Endothelial cell of umbilical vein (primary cell): ENCODE results near the gene CCDC88B. TPM values are rescaled to one million over a fixed set of nuclear protein-coding genes. Genes with fewer than 3 reads are reported as not detected.

ENCODE experiments used
- BruUV-seq: library from RNA; stranded (reverse); fragments of 400-500 nt; replicated peaks from 2 replicates; lab custom pipeline; 2021; lab: Mats Ljungman, UMichigan
- CTCF ChIA-PET: fragments of 300-600, 350-600 bp; sonication (Branson Sonifier 250); formaldehyde crosslinking; loops from one replicate; lab custom pipeline; 2021; ENCODE audit warnings: antibody characterized with exemption, inconsistent platforms; lab: Charles Lee
- POLR2A ChIA-PET: fragments of 300-600, 350-600 bp; sonication (Branson Sonifier 250); formaldehyde crosslinking; loops from one replicate; lab custom pipeline; 2021; ENCODE audit warnings: antibody characterized with exemption, inconsistent platforms; lab: Charles Lee
- DNase-seq: peaks from one replicate; pipeline ENCODE4 v3.0.0-alpha.2; 2011; ENCODE audit warnings: low read depth, low spot score
- FAIRE-seq: peaks from 2 replicates; lab custom pipeline; 2011; peaks lifted over from hg19 to GRCh38; lab: Jason Lieb, UNC
- H2AFZ ChIP-seq: 2 replicates; pipeline ENCODE4 v1.6.0; 2012; ENCODE audit warnings: low read depth, low read length, control low read depth, inconsistent platforms
- H3K27ac ChIP-seq: 2 replicates; pipeline ENCODE4 v1.5.1; 2011; ENCODE audit warnings: low read depth, mild to moderate bottlenecking, control low read depth, low read length, moderate library complexity; ENCODE audit not compliant: insufficient read depth
- H3K27me3 ChIP-seq, 2 experiments: 2 replicates each; pipeline versions ENCODE4 v1.6.0 to v1.6.1; 2011; ENCODE audit warnings: low read length in 2 of 2, mixed read lengths in 1 of 2; ENCODE audit not compliant: control insufficient read depth in 2 of 2, insufficient read depth in 2 of 2
- H3K36me3 ChIP-seq, 2 experiments: 2 replicates in 1 of 2; 3 replicates in 1 of 2; pipeline ENCODE4 v1.5.1; 2011; ENCODE audit warnings: low read length in 2 of 2, mild to moderate bottlenecking in 1 of 2, moderate library complexity in 1 of 2; ENCODE audit not compliant: control insufficient read depth in 2 of 2, insufficient read depth in 2 of 2; ENCODE audit errors: extremely low read depth in 1 of 2
- H3K4me1 ChIP-seq: 3 replicates; pipeline ENCODE4 v1.5.1; 2011; ENCODE audit warnings: mild to moderate bottlenecking, low read length; ENCODE audit not compliant: control insufficient read depth, insufficient read depth; ENCODE audit errors: extremely low read depth
- H3K4me2 ChIP-seq: 2 replicates; pipeline ENCODE4 v1.6.1; 2011; ENCODE audit warnings: low read length, control low read depth, mixed read lengths; ENCODE audit not compliant: insufficient read depth
- H3K4me3 ChIP-seq, 3 experiments: fragments of 200-600 bp in 1 of 3; sonication (generic), shearing (Covaris generic) in 1 of 3; replicated peaks in 1 of 3; 2 replicates each; pipeline ENCODE4 v1.5.1; 2011 to 2016; ENCODE audit warnings: control low read depth in 3 of 3, low read length in 3 of 3, mild to moderate bottlenecking in 2 of 3, inconsistent platforms in 1 of 3, low read depth in 1 of 3, moderate library complexity in 1 of 3; ENCODE audit not compliant: insufficient read depth in 1 of 3
- H3K79me2 ChIP-seq: 2 replicates; pipeline ENCODE4 v1.6.0; 2012; ENCODE audit warnings: low read length, inconsistent platforms; ENCODE audit not compliant: control insufficient read depth, insufficient read depth
- H3K9ac ChIP-seq: replicated peaks from 2 replicates; pipeline ENCODE3; 2011; ENCODE audit warnings: low read length, control low read depth; ENCODE audit not compliant: insufficient read depth; ENCODE audit errors: extremely low read depth
- H3K9me1 ChIP-seq: replicated peaks from 3 replicates; pipeline ENCODE4 v1.6.0; 2011; ENCODE audit warnings: mild to moderate bottlenecking, low read length; ENCODE audit not compliant: control insufficient read depth, insufficient read depth; ENCODE audit errors: extremely low read depth
- H3K9me3 ChIP-seq: replicated peaks from 2 replicates; pipeline ENCODE4 v1.5.1; 2012; ENCODE audit warnings: low read length, inconsistent platforms; ENCODE audit not compliant: control insufficient read depth, insufficient read depth
- H4K20me1 ChIP-seq: replicated peaks from 2 replicates; pipeline ENCODE3; 2011; ENCODE audit warnings: mild to moderate bottlenecking, low read length; ENCODE audit not compliant: control insufficient read depth, insufficient read depth; ENCODE audit errors: extremely low read depth
- CTCF ChIP-seq, 2 donors: IDR thresholded peaks; 1 replicate in 1 of 2; 2 replicates in 1 of 2; pipeline ENCODE4 v1.5.1; 2011; ENCODE audit warnings: low read length in 2 of 2, mild to moderate bottlenecking in 2 of 2, moderate library complexity in 2 of 2, control low read depth in 1 of 2, inconsistent platforms in 1 of 2, low read depth in 1 of 2; ENCODE audit not compliant: insufficient read depth in 1 of 2; ENCODE audit errors: extremely low read depth in 1 of 2
- EZH2 ChIP-seq: IDR thresholded peaks from 2 replicates; pipeline ENCODE4 v1.6.1; 2012; ENCODE audit warnings: borderline replicate concordance, low read depth, mild to moderate bottlenecking, moderate library complexity, low read length, inconsistent platforms; ENCODE audit not compliant: severe bottlenecking
- FOS ChIP-seq: IDR thresholded peaks from 2 replicates; pipeline ENCODE4 v1.6.1; 2011; ENCODE audit warnings: mild to moderate bottlenecking, low read length, moderate library complexity, borderline replicate concordance; ENCODE audit not compliant: insufficient read depth
- GATA2 ChIP-seq: IDR thresholded peaks from 2 replicates; pipeline ENCODE4 v1.7.0; 2011; ENCODE audit warnings: low read depth, mild to moderate bottlenecking, moderate library complexity, mixed read lengths, low read length; ENCODE audit not compliant: insufficient read length, insufficient read depth
- JUN ChIP-seq: IDR thresholded peaks from 2 replicates; pipeline ENCODE4 v1.6.1; 2011; ENCODE audit warnings: borderline replicate concordance, low read depth; ENCODE audit not compliant: insufficient read length, insufficient read depth
- MAX ChIP-seq: IDR thresholded peaks from 2 replicates; pipeline ENCODE4 v1.6.1; 2011; ENCODE audit not compliant: insufficient read depth, insufficient read length
- MYC ChIP-seq: IDR thresholded peaks from one replicate; pipeline ENCODE4 v1.6.1; 2011; ENCODE audit warnings: mild to moderate bottlenecking, low read depth, low read length
- POLR2A ChIP-seq: IDR thresholded peaks from 2 replicates; pipeline ENCODE4 v1.6.1; 2012; ENCODE audit warnings: low read depth, mild to moderate bottlenecking, control low read depth, low read length
- POLR2AphosphoS5 ChIP-seq: IDR thresholded peaks from 2 replicates; pipeline ENCODE4 v1.6.1; 2012; ENCODE audit warnings: low read depth, mild to moderate bottlenecking, control low read depth, low read length, moderate library complexity; ENCODE audit not compliant: insufficient read depth
- dilution Hi-C: fragments of 300-500 bp; cut with MboI; formaldehyde crosslinking; loops from one replicate; pipeline ENCODE4 v1.15.0; 2019; ENCODE audit warnings: low sequenced_read_pairs; ENCODE audit not compliant: extremely low pct_ligation_motif_present
- intact Hi-C: fragments of 100-400 bp; cut with micrococcal nuclease; formaldehyde crosslinking; loops from one replicate; pipeline ENCODE4 v1.10.0; 2022
- polyA plus RNA-seq, 4 experiments: library from polyadenylated mRNA; depleted of rRNA in 3 of 4; stranded (reverse) in 3 of 4; unstranded in 1 of 4; fragments of >200 nt; gene quantifications; 2 replicates each; pipeline versions ENCODE4 v1.2.1 to v1.2.3, GENCODE V29; 2011 to 2012; ENCODE audit warnings: missing spikeins in 1 of 4
- total RNA-seq: library from RNA; stranded (reverse); gene quantifications from 2 replicates; pipeline ENCODE4 v1.2.3, GENCODE V29; 2021

Gene CCDC88B
- total and polyA plus RNA-seq, 2 donors (not counting 3 experiments of a cell fraction or from before 2014, with no cell fraction given): 1.8 to 2.7 TPM

GRCh38 chr11:64395545-64396078 is 55.6 kb downstream of the CCDC88B start:
- no TSS peak for BruUV-seq
- Histone ChIP-seq H4K20me1 (no peaks in the 10 kb centered on the region), H3K4me3 (no peak overlapping the region), H3K9me3 (no peaks in the 10 kb centered on the region), H3K9ac (no peak overlapping the region), H3K9me1 (no peaks in the 10 kb centered on the region), H2AFZ (no peak overlapping the region), H3K4me2 (no peak overlapping the region), H3K27me3 (peaks cover 0 to 5% of the 10 kb centered on the region in 2 experiments), H3K4me1 (no peaks in the 10 kb centered on the region), H3K27ac (no peak overlapping the region), H3K79me2 (no peaks in the 10 kb centered on the region), H3K36me3 (no peaks in the 10 kb centered on the region)
- TF ChIP-seq CTCF (IDR thresholded peaks at IDR 0.05; ENCODE audit: extremely low read depth in 1 of 2, insufficient read depth in 1 of 2, low read depth in 1 of 2, low read length in 2 of 2): no peak
- no peak for TF ChIP-seq MYC
- TF ChIP-seq POLR2A: no peak
- no peak for TF ChIP-seq MAX
- no peak for TF ChIP-seq JUN
- no peak for TF ChIP-seq GATA2
- no peak for TF ChIP-seq FOS
- no peak for TF ChIP-seq EZH2
- no peak for TF ChIP-seq POLR2AphosphoS5
- no peak for FAIRE-seq
- ChIA-PET CTCF (interaction anchor here (0.6 to 1.2 kb wide), 4 partner anchors 15 to 54 kb away, joined by 3 to 6 read pairs (median 3); no protein-coding TSS in a partner anchor), POLR2A (no interaction called here)
- DNase-seq: no peak
- intact Hi-C loops: no loop called here
- dilution Hi-C loops: no loop called here
